CD4-positive, alpha-beta T cell treated with Interleukin-12 subunit alpha and Interleukin-12 subunit beta, for 1 hour (primary cell): Measurements from ENCODE around the gene TRIM5.
"Not testable (repeated sequence)": the region's sequence is repeated elsewhere in the genome, so short reads cannot be mapped to it uniquely, and the experiment has no call there.

Source experiments
- DNase-seq: peaks from one replicate; pipeline ENCODE4 v3.0.0-alpha.2; 2020

TRIM5 gene

DNA sequence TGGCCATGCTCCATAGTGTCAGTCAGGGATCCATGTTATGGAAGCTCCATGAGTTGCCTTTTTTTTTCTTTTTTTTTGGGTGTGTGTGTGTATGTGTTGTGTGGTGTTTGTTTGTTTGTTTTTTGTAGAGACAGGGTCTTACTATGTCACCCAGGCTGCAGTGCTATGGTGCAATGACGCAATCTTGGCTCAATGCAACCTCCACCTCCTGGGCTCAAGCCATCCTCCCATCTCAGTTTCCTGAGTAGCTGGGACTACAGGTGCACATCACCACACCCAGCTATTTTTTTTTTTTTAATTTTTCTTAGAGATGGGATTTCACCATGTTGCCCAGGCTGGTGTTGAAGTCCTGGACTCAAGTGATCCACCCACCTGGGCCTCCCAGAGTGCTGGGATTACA is 3.6 kb upstream of the TRIM5 start:
- DNase-seq, result no peak

DNA sequence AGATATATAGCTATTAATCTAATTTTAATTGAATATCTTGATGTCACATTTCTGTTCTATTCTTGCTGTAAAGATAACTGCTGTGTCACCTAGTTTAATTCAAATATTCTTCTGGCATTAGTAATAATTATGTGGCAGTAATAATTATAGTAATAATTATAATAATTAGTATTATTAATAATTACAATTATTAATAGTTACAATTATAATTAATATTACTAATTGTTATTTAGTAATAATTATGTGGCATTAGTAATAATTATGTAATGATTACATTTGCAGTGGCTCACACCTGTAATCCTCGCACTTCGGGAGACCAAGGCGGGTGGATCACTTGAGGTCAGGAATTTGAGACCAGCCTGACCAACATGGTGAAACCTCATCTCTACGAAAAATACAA is 1.6 kb upstream of the TRIM5 start:
- DNase-seq, result no peak

DNA sequence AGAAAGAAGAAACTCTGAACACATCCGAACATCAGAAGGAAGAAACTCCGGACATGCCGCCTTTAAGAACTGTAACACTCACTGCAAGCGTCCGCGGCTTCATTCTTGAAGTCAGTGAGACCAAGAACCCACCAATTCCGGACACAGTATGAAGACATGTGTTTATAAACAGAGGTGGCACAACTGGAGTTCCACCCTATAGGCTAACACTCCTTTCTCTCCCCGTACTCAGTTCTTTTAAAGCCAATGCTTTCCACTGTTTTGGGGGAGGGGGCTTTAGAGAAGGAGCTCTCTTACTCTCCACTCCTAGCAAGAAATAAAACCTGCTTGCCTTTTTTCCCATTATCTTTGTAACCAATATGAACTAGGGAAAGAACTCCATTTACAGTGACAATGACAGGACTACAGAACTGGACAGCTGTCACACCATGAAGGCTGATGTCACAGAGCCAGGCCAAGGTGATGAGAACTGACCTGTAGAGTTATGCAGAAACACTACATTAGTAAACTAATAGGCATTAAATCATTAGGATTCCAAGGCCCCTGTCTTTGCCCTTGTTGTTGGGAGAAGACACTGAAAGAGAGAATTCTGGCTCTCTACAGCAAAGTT is 733 bp downstream of the TRIM5 start:
- no peak for DNase-seq

DNA sequence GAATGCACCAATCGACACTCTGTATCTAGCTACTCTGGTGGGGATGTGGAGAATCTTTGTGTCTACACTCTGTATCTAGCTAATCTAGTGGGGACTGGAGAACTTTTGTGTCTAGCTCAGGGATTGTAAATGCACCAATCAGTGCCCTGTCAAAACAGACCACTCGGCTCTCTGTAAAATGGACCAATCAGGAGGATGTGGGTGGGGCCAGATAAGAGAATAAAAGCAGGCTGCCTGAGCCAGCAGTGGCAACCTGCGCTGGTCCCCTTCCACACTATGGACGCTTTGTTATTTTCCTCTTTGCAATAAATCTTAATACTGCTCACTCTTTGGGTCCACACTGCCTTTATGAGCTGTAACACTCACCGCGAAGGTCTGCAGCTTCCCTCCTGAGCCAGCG is 1.3 kb downstream of the TRIM5 start:
- DNase-seq, result peak; percentile 64

DNA sequence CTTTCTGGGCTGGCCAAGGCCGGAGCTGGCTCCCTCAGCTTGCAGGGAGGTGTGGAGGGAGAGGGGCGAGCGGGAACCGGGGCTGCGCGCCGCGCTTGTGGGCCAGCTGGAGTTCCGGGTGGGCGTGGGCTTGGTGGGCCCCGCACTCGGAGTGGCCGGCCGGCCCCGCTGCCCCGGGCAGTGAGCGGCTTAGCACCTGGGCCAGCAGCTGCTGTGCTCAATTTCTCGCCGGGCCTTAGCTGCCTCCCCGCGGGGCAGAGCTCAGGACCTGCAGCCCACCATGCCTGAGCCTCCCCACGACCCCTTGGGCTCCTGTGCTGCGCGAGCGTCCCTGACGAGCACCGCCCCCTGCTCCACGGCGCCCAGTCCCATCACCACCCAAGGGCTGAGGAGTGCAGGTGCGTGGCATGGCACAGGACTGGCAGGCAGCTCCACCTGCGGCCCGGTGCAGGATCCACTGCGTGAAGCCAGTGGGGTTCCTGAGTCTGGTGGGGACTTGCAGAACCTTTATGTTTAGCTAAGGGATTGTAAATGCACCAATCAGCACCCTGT is 1.9 kb downstream of the TRIM5 start:
- not testable (repeated sequence) for DNase-seq

DNA sequence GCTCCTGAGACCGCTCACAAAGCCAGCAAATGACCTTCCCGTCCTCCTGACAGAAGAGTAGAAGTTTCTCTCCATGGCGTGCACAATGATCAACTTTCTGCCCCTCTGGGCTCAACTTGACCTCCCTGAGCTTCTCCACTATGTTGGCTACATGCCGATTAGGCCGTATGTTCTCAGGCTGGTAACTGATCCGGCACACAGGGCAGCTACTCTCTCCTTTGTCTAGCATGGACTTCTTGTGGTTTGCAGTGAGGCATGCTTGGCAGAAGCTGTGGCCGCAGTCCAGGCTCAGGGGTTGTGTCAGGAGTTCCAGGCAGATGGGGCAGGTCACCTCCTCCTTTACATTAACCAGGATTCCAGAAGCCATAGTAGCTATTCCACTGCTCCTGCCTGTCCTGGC is 5.1 kb downstream of the TRIM5 start:
- no peak for DNase-seq

DNA sequence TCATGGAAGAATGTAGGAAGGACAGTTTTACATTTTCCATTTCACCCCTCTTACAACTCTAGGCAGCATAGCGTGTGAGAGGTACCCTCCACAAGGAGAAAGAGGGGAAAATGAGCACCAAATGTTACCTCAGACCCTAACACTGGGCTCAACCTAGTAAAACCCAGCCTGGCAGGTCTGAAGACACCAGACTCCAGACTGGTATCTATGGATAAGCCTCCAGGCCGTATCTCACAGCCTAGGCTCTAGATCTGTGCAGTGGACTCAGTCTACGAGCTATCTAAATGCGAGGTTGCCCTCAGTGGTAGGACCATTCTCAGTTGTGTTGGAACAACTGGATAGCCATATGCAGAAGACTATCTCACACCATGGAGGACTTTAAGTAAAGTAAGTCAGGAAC is 10.5 kb downstream of the TRIM5 start:
- DNase-seq, result no peak

DNA sequence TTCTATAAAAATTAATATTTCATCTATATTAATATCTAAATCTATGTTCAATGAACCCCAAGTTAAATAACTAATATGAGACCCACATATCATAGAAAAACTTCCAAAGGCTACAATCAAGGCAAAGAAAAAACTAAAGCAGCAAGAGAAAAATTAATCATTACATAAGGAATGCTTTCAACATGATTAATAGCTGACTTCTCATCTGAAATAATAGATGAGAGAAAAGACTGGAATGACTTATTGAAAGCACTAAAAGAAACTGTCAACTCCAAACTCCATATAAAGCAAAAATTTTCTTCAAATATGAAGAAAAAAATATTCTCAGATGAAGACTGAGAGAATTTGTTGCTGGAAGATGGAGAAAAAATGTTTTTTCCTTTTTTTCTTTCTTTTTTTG is 13.0 kb downstream of the TRIM5 start:
- DNase-seq, result no peak

DNA sequence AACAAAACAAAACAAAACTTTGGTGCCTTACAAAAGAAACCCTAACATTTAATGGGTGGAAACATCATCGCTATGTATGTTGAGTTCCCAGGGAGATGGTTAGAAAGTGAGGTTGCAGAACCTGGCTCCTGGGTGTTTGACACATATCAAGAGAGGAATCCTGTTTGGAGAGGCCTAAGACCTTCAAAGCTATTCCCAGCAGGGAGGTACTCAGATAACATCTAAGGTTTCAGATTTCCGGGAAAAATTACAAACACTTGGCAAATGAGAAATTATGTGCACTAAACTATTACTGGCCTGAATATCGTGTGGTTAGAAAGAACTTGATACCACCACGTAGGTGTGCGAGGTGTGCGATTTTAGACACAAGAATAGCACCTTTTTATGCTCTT is 18.5 kb downstream of the TRIM5 start:
- no peak for DNase-seq

DNA sequence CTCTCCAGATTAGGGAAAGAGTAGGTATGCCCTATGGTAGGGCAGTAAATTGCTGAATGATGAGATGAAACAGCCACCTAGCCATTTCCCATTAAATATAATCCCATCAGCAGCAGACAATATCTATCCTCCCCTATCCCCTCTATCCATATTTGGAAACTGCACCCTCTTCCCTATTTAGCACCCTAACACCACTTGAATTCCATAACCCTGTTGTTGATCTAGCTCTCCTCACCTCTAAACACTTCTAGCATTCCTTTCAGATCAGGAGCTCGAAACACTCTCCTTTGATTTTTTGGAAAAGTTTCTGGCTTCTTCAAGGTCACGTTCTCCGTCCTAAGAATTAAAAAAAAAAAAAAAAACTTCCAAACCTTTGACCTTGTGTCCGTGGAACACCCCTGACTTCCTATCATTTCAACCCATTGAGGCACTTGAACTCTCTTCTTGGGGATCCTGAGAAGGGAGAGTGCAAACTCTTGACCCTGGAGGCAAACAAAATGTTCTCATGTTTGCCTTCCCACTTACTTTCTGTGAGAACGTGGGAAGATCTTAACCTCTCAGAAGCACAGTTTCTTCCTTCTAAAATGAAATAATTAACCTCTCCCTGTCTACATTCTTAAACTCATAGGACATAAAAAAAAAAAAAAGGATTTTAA is 19.0 kb downstream of the TRIM5 start:
- no peak for DNase-seq

DNA sequence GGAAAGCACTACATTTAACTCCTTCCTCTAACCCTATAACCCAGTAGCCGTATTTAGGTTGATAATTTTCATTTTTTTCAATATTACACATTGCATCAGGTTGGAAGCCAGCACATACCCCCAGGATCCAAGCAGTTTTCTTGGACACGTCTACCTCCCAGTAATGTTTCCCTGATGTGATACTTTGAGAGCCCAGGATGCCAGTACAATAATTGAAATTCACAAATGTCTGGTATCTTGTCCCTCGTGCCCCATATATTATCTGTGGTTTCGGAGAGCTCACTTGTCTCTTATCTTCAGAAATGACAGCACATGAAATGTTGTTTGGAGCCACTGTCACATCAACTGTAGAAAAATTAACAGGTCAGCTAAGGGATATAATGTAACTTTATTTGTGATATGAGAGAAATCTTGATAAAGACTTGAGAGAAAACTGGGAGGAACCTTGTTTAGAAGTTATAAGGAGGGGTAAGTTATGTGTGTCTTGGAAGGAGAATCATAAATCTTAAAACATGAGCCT is 19.8 kb downstream of the TRIM5 start:
- DNase-seq, result no peak

DNA sequence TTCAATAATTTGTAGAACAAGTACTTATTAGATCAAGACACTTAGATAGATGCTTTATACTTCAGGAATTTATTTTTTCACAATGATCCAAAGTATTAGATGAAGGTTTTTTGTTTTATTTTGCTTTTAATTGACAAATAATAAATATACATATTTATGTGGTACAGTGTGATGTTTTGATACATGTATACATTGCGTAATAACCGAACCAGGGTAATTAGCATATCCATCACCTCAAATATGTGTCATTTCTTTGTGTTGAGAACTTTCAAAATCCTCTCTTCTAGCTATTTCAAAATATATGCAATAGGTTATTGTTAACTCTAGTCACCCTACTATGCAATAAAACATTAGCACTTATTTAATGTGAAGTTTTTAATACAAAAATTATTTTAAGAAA is 21.4 kb downstream of the TRIM5 start:
- DNase-seq, result no peak

DNA sequence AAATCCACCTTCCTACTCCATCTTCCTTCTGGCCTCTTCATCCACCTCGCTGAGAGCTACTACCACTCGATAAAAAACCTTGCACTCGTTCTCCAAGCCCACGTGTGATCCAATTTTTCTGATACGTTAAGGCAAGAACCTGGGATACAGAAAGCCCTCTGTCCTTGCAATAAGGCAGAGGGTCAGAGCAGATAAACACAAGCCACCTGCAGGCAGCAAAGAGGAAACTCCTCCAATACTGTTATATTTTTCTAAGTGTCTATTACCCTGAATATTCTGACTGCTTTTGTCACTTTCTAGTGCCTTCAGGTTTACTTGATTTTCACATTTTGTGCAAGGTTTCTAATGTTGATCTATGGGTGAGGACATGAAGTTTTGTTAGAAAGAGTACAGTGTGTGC is 26.6 kb downstream of the TRIM5 start:
- DNase-seq, result no peak

DNA sequence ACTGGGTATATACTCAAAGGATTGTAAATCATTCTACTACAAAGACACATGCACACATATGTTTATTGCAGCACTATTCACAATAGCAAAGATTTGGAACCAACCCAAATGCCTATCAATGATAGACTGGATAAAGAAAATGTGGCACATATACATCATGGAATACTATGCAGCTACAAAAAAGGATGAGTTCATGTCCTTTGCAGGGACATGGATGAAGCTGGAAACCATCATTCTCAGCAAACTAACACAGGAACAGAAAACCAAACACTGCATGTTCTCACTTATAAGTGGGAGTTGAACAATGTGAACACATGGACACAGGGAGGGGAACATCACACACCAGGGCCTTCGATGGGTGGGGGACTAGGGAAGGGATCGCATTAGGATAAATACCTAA is 27.9 kb downstream of the TRIM5 start:
- not testable (repeated sequence) for DNase-seq

DNA sequence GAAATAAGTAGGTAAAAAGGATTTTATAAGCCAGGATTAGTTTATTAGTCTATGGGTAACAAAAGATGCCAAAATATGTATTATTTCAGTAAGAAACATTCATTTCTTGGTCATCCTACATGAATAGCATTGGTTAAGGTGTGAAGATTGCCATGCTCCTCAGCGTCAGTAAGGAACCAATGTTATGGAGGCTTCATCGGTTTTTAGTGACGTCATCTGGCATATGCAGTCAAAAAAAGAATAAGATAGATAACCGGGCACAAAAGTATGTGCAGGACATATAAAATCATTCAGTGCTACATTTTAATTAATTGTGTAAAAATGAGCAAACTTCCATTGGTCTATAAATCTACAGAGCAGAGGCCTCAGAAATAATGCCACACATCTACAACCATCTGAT is 29.4 kb downstream of the TRIM5 start:
- no peak for DNase-seq

DNA sequence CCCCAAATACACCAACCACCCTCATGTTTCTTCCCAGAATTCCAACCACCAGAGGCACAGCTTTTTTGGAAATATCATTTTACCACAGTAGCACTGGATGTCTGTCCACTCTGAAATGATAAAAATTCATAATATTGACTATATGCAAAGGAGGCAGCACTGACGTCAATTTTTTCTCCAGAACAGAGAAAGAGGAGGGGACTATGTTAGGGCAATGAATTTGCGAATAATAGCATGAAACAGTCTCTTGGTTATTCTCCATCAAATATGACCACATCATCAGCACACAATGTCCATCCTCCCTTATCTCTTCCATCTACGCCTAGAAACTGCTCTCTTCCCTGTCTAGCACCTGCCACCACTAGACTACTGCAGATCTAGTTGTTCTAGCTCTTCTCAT is 38.7 kb downstream of the TRIM5 start:
- no peak for DNase-seq

DNA sequence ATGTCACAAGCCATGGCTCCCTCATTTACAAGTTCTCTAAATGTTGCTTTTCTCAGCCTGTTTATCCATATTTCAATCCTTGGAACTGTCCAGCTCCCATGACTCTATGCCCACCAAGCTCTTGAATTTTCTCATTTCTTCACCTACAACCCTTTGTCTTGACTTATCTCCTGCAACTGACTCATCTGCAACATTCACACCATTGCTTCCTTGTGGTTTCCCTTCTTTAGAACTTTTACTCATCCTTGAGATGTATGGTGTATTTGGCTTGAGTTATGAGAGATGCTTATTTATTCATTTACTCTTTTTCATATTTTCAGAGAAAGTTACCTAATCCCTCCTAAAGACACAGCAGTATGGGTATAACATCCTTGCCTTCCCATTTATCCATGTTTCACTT is 41.3 kb downstream of the TRIM5 start:
- no peak for DNase-seq

DNA sequence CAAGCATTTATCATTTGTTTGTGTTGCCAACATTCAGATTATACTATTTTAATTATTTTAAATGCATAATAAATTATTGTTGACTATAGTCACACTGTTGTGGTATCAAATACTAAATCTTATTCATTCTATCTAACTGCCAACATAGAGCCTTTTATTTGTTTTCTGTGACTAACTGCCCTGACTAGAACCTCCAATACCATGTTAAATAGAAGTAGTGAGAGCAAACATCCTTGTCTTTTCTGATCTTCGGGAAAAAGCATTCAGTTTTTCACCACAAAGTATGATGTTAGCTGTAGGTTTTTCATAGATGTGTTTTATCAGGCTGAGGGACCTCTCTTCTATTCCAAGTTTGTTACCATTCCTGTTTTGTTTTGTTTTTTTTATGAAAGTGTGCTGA is 44.9 kb downstream of the TRIM5 start:
- DNase-seq, result no peak

DNA sequence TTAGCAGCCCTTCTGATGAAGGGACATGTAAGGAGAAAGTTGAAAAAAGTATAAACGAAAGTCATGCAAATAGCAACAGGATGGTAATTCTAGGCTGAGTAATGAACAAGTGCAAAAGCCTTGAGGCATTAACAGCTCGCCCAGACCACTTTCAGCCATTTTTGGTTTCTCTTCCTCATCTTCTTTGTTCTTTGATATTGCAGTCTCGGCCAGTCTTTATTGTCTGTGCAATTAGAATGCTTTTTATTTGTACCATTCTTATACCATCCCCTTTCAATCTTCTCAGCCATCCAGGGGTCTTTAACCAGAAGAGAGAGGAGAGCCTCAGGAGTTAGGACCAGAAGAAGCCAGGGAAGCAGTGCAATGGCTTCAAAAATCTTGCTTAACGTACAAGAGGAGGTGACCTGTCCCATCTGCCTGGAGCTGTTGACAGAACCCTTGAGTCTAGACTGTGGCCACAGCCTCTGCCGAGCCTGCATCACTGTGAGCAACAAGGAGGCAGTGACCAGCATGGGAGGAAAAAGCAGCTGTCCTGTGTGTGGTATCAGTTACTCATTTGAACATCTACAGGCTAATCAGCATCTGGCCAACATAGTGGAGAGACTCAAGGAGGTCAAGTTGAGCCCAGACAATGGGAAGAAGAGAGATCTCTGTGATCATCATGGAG is 52.8 kb downstream of the TRIM5 start:
- no peak for DNase-seq

DNA sequence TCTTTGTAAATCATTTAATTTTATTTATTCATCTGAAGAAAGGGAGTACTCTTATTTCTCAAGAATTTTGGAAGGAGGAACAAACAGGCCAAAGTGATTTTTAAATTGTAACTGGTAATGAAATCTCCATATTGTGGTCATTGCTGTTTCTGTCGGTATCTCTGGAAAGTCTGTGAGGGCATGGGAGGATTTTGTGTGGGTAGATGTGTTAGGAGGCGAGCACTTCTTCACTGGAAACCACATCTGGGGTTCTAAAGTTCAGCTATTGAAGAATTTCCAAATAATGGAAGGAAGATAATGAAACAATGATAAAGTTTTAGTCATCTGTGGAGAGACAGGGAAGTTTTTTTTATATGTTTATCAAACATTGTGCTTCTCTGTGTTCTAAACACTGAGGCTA is 53.5 kb downstream of the TRIM5 start:
- no peak for DNase-seq

DNA sequence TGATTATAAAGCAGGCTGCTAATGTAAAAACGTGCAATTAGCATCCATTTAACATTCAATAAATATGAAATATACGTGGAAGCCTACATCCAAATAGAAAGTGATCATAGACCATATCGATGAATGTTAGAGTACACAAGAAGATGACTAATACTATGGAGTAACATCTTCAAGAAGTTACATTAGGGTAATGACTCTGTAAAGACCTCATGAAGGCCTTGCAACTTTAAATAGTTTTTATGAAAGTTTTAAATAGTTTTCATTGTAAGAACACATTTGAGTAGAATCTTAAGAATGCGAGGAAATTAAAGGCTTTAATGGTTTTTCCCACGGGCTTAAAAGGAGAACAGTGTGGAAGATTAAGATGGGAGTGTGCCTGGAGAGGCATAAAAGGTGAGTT is 58.7 kb downstream of the TRIM5 start:
- no peak for DNase-seq

DNA sequence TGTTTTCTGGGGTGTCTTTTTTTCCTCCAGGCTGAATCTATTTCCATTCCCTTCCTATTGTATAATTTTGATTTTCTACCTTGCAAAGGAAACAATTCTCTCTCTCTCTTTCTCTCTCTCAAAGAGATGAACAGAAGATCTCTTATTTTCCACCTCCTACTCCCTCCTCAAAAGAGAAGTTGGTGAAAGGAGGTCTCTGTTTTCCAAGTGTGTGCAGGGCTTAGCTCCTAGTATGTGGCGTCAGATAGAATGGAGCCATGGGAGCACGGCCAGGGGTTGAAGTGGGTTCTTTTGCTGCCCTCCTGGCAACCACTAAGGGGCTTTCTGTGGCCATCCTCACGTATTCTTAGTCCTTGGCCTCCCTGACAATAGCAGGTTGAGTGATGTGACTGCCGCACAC is 59.6 kb downstream of the TRIM5 start:
- DNase-seq, result no peak

DNA sequence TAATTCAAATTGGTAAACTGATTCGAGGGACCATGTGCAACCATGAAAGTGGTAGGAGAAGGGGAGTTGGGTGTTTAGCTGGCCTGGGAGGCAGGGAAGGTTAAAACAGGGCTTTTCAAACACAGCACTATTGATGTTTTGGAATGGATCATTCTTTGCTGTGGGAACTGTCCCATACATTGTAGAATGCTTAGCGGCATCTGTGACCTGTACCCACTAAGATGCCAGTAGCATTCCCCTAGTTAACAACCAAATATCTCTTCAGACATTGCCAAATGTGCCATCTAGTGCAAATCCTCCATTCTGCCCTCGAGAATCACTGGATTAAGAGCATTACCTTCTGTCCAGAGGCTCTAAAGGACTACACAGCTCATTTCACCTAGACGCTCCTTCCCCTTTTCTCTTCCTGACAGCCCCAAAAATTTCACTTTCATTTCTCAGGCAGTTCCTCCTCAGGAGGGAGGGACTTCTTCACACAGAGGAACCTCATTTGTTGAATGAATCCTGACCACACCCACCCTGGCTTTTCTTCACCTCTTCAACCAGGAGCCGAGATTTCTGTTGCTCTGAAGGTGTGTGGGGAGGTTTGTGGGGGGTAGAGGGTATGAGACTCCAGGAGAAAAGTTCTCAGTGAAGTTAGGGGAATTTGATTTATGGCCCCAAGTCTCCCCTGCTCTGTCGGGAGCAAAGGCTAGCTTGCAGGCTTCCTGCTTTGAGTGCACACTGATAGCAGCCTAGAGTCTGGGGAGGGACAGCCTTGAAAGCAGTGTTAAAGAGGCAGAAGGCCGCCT is 60.2 kb downstream of the TRIM5 start, which contains the start of gene TRIM34:
TSS of gene TRIM34 (plus strand) at position 513 of the 791 bp plus-strand sequence. CDS start 7,331 bp downstream, outside the sequence.
- DNase-seq, result peak; percentile 77
